ENCODE measurements around the gene WWOX.

DNA sequence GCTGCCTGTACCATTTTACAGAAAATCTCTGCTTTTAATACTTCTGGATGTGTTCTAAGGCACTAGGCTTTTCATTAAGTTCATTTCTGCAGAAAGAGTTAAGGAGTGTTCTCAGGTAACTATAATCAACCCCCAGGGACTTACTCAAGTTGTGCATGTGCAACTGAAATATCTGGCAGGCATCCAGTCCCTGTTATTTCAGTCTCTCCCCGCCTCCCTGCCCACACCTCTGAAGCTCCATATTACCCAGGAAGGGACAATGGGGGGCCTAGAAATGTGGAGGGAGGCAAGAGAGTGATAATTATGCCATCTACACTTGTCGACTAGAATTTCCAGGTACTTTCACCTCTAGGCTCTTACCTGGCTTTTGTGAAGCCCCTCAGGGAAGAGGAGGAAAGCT is 1068.9 kb downstream of the WWOX start:
- TF ChIP-seq, protein P1, sequence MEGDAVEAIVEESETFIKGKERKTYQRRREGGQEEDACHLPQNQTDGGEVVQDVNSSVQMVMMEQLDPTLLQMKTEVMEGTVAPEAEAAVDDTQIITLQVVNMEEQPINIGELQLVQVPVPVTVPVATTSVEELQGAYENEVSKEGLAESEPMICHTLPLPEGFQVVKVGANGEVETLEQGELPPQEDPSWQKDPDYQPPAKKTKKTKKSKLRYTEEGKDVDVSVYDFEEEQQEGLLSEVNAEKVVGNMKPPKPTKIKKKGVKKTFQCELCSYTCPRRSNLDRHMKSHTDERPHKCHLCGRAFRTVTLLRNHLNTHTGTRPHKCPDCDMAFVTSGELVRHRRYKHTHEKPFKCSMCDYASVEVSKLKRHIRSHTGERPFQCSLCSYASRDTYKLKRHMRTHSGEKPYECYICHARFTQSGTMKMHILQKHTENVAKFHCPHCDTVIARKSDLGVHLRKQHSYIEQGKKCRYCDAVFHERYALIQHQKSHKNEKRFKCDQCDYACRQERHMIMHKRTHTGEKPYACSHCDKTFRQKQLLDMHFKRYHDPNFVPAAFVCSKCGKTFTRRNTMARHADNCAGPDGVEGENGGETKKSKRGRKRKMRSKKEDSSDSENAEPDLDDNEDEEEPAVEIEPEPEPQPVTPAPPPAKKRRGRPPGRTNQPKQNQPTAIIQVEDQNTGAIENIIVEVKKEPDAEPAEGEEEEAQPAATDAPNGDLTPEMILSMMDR (IDR thresholded peaks at IDR 0.05; ENCODE audit: low read depth, low read length): no peak
- TF ChIP-seq POLR2A (IDR thresholded peaks at IDR 0.05; ENCODE audit: extremely low read depth, insufficient read length) (no peak), MYC (IDR thresholded peaks at IDR 0.05; ENCODE audit: low read depth, low read length) (no peak)

All from NB4 (cell line).